SH-SY5Y (cell line): ENCODE measurements around the gene UBXN10.

Experiments used
- GATA2 ChIP-seq: IDR thresholded peaks from 2 replicates; pipeline ENCODE4 v1.6.1; 2011; ENCODE audit warnings: mild to moderate bottlenecking, low read depth, low read length
- GATA3 ChIP-seq: IDR thresholded peaks from 2 replicates; pipeline ENCODE4 v1.6.1; 2011; ENCODE audit warnings: low read depth, mild to moderate bottlenecking, low read length, moderate library complexity

- TF ChIP-seq GATA2 = no peak
- TF ChIP-seq GATA3 = no peak
Measured at GRCh38 chr1:20158358-20159070, 27.4 kb upstream of the UBXN10 start.
